ENCODE data around the gene LPP. TPM values are rescaled to one million over a fixed set of nuclear protein-coding genes. Genes with fewer than 3 reads are reported as not detected.

LPP gene
- total and polyA plus RNA-seq, 10 of the 15 experiments (the other 5 are each of a cell fraction or from before 2014, with no cell fraction given): under 0.01 to 0.62 (median 0.03) TPM

DNA sequence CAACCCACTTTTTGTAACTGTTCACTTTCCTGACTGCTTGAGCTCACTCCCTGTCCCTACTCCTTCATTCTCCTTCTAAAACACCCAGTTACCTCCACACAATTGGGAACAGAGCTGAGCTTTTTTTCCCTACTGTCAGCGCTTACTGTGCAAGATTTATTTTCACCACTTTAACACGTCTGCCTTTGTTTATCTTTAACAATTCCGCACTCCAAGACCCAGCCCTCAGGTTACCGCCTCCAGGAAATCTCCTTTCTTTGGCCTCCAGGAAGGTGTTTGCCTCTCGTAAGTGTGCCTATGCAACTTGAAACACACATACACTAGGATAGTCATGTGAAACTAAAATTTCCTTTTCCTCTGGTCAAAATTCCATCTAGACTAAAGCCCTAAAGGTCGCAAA is 745.9 kb downstream of the LPP start (continued):
- no peak for TF ChIP-seq JUND (IDR thresholded peaks at IDR 0.05; ENCODE audit: low read depth, low read length)
- no peak for TF ChIP-seq NFYA (IDR thresholded peaks at IDR 0.05; ENCODE audit: borderline replicate concordance, low read depth, low read length)

DNA sequence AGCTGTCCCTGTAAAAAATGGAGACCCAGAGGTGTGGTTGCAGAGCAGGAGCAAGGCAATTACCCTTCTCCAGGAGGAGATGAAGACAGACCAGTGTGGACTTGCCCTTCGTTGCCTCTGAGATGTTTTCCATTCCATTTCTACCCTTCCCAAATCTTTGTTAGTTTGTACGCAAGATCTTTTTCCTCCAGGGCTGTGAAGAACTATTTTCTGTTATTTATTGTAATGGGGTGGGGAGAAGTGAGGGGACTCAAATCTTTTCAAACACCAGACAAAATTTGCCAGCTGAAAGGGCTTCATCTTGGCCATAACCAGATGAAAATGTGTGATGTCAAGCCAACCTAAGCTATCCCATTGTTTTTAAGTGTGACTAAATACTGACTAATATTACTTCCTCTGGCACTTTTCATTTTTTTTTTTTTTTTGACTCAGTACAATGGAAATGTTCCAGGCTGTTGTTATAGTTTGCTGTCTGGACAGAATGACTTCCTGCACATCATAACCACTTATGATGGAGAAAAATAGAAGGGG is 746.5 kb downstream of the LPP start:
- H3K4me3 ChIP-seq: no peak overlapping the region
- ChIA-PET SMC1A (ENCODE audit: uncharacterized antibody, unreplicated experiment) (no interaction called here), CTCF (no interaction called here), POLR2A (no interaction called here), RAD21 (ENCODE audit: unreplicated experiment) (no interaction called here)
- H2AFZ ChIP-seq (ENCODE audit: control insufficient read depth, low read depth, low read length): no peak overlapping the region
- H3K36me3 ChIP-seq (ENCODE audit: control insufficient read depth in 2 of 2, insufficient read depth in 2 of 2, low read length in 1 of 2): no peaks in the 10 kb centered on the region
- no peak overlapping the region for H3K9ac ChIP-seq (ENCODE audit: control insufficient read depth, insufficient read depth, low read length)
- WGBS (ENCODE audit: insufficient coverage, insufficient replicate concordance, low lambda C conversion rate, missing lambda C conversion rate): 42% methylated on average over 2 of the region's 2 CpGs
- H3K27me3 ChIP-seq (replicated peaks in 1 of 2; ENCODE audit: control insufficient read depth in 2 of 2, insufficient read depth in 2 of 2, low read length in 1 of 2): no peaks in the 10 kb centered on the region
- H4K20me1 ChIP-seq (ENCODE audit: control insufficient read depth, insufficient read depth): no peaks in the 10 kb centered on the region
- no TSS peak for BruUV-seq (replicated peaks)
- intact Hi-C loops (cut with micrococcal nuclease; ENCODE audit: unreplicated experiment) (no loop called here), in situ Hi-C loops (cut with MboI) (no loop called here)
- no peak for ATAC-seq
- DNase-seq (ENCODE audit: low read depth, low spot score): no peak
- no peaks in the 10 kb centered on the region for H3K4me1 ChIP-seq (ENCODE audit: control insufficient read depth, insufficient read depth, low read length)
- no peak overlapping the region for H3K27ac ChIP-seq (ENCODE audit: control insufficient read depth, insufficient read depth)
- H3K4me2 ChIP-seq (ENCODE audit: control insufficient read depth, insufficient read depth): no peak overlapping the region
- no peaks in the 10 kb centered on the region for H3K9me3 ChIP-seq (replicated peaks; ENCODE audit: control insufficient read depth, insufficient read depth, low read length)
- no peaks in the 10 kb centered on the region for H3K79me2 ChIP-seq (ENCODE audit: control insufficient read depth, insufficient read depth, low read length)
- FAIRE-seq: no peak
- TF ChIP-seq YY1 (IDR thresholded peaks at IDR 0.05; ENCODE audit: low read depth, low read length) (no peak), TCF7 (IDR thresholded peaks at IDR 0.05; ENCODE audit: borderline replicate concordance) (no peak), SMARCA5 (IDR thresholded peaks at IDR 0.05) (no peak), SUZ12 (IDR thresholded peaks at IDR 0.05; ENCODE audit: unreplicated experiment) (no peak), ZNF274 (IDR thresholded peaks at IDR 0.05; ENCODE audit: insufficient read depth, insufficient read length) (no peak), IKZF2 (IDR thresholded peaks at IDR 0.05) (no peak), TBL1XR1 (IDR thresholded peaks at IDR 0.05; ENCODE audit: low read depth, low read length) (no peak), CEBPB (IDR thresholded peaks at IDR 0.05; ENCODE audit: borderline replicate concordance in 1 of 2, low read depth in 2 of 2, low read length in 2 of 2) (no peak), LARP7 (IDR thresholded peaks at IDR 0.05) (no peak), SRF (IDR thresholded peaks at IDR 0.05; ENCODE audit: low read depth in 2 of 2, low read length in 2 of 2) (no peak)
- TF ChIP-seq, protein P1, sequence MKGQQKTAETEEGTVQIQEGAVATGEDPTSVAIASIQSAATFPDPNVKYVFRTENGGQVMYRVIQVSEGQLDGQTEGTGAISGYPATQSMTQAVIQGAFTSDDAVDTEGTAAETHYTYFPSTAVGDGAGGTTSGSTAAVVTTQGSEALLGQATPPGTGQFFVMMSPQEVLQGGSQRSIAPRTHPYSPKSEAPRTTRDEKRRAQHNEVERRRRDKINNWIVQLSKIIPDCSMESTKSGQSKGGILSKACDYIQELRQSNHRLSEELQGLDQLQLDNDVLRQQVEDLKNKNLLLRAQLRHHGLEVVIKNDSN (IDR thresholded peaks at IDR 0.05; ENCODE audit: borderline replicate concordance, extremely low read length, insufficient read depth, low read depth, low read length): no peak
- TF ChIP-seq, protein P2, sequence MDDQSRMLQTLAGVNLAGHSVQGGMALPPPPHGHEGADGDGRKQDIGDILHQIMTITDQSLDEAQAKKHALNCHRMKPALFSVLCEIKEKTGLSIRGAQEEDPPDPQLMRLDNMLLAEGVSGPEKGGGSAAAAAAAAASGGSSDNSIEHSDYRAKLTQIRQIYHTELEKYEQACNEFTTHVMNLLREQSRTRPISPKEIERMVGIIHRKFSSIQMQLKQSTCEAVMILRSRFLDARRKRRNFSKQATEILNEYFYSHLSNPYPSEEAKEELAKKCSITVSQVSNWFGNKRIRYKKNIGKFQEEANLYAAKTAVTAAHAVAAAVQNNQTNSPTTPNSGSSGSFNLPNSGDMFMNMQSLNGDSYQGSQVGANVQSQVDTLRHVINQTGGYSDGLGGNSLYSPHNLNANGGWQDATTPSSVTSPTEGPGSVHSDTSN (IDR thresholded peaks at IDR 0.05; ENCODE audit: insufficient replicate concordance, low read depth, low read length): no peak
- TF ChIP-seq, protein P3, sequence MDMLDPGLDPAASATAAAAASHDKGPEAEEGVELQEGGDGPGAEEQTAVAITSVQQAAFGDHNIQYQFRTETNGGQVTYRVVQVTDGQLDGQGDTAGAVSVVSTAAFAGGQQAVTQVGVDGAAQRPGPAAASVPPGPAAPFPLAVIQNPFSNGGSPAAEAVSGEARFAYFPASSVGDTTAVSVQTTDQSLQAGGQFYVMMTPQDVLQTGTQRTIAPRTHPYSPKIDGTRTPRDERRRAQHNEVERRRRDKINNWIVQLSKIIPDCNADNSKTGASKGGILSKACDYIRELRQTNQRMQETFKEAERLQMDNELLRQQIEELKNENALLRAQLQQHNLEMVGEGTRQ (IDR thresholded peaks at IDR 0.05; ENCODE audit: borderline replicate concordance, low read depth, low read length): no peak
- TF ChIP-seq, protein P4, sequence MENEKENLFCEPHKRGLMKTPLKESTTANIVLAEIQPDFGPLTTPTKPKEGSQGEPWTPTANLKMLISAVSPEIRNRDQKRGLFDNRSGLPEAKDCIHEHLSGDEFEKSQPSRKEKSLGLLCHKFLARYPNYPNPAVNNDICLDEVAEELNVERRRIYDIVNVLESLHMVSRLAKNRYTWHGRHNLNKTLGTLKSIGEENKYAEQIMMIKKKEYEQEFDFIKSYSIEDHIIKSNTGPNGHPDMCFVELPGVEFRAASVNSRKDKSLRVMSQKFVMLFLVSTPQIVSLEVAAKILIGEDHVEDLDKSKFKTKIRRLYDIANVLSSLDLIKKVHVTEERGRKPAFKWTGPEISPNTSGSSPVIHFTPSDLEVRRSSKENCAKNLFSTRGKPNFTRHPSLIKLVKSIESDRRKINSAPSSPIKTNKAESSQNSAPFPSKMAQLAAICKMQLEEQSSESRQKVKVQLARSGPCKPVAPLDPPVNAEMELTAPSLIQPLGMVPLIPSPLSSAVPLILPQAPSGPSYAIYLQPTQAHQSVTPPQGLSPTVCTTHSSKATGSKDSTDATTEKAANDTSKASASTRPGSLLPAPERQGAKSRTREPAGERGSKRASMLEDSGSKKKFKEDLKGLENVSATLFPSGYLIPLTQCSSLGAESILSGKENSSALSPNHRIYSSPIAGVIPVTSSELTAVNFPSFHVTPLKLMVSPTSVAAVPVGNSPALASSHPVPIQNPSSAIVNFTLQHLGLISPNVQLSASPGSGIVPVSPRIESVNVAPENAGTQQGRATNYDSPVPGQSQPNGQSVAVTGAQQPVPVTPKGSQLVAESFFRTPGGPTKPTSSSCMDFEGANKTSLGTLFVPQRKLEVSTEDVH (IDR thresholded peaks at IDR 0.05; ENCODE audit: low read depth, partially characterized antibody): no peak

Measured in GM12878 (cell line).